ENCODE measurements around the gene C1QC.

Gene C1QC

GRCh38 chr1:22681556-22682276 is 38.3 kb downstream of the C1QC start:
- no peak for DNase-seq

GRCh38 chr1:22683547-22683946 is 40.1 kb downstream of the C1QC start:
- no peak for DNase-seq

- DNase-seq, result no peak
These were observed 42.2 kb downstream of the C1QC start for GRCh38 chr1:22685591-22686059.

GRCh38 chr1:22687191-22687590 is 43.8 kb downstream of the C1QC start:
- DNase-seq, result no peak

- no peak for DNase-seq
These were observed 45.0 kb downstream of the C1QC start for GRCh38 chr1:22688466-22688865.

GRCh38 chr1:22689505-22689904 is 46.1 kb downstream of the C1QC start:
- DNase-seq, result no peak

GRCh38 chr1:22691031-22691753 is 47.8 kb downstream of the C1QC start:
- DNase-seq, result no peak

- DNase-seq, result no peak
These were observed 50.7 kb downstream of the C1QC start for GRCh38 chr1:22694172-22694571.

GRCh38 chr1:22696610-22697009 is 53.2 kb downstream of the C1QC start:
- DNase-seq, result no peak
